Measurements from ENCODE around the gene CCDC47. TPM values are rescaled to one million over a fixed set of nuclear protein-coding genes. Genes with fewer than 3 reads are reported as not detected.

The CCDC47 gene
- total RNA-seq, 1 donor from 2014 or later: 55.9 TPM

DNA sequence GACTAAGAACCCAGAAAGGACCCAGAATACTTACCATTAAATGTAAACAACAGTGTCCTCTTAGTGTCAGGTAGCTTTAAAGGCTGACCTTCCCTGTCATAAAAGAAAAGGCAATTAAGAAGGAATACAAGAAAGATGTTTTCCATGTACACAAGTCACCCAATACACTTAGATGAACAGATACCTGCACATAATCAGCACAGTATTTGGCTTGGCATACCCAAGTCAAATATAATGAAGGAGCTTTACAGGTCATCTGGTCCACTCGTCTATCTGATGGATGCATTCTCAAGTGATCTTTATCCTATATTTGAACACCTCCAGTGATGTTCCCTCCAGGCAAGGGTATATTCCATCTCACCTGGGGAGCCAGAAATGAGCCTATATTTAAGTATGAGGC lies 20.7 kb downstream of the CCDC47 start:
- Mint-ChIP-seq H3K4me1 (no peaks in the 10 kb centered on the region), H3K27me3 (ENCODE audit: low read depth) (no peaks in the 10 kb centered on the region), H3K36me3 (peaks cover 32% of the 10 kb centered on the region), H3K4me3 (no peak overlapping the region), H3K9me3 (no peaks in the 10 kb centered on the region), H3K27ac (no peak overlapping the region)
- no peak for DNase-seq (ENCODE audit: low spot score in 2 of 2, unreplicated experiment in 2 of 2)
- TF ChIP-seq, protein P1, sequence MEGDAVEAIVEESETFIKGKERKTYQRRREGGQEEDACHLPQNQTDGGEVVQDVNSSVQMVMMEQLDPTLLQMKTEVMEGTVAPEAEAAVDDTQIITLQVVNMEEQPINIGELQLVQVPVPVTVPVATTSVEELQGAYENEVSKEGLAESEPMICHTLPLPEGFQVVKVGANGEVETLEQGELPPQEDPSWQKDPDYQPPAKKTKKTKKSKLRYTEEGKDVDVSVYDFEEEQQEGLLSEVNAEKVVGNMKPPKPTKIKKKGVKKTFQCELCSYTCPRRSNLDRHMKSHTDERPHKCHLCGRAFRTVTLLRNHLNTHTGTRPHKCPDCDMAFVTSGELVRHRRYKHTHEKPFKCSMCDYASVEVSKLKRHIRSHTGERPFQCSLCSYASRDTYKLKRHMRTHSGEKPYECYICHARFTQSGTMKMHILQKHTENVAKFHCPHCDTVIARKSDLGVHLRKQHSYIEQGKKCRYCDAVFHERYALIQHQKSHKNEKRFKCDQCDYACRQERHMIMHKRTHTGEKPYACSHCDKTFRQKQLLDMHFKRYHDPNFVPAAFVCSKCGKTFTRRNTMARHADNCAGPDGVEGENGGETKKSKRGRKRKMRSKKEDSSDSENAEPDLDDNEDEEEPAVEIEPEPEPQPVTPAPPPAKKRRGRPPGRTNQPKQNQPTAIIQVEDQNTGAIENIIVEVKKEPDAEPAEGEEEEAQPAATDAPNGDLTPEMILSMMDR (IDR thresholded peaks at IDR 0.05; ENCODE audit: unreplicated experiment): no peak

DNA sequence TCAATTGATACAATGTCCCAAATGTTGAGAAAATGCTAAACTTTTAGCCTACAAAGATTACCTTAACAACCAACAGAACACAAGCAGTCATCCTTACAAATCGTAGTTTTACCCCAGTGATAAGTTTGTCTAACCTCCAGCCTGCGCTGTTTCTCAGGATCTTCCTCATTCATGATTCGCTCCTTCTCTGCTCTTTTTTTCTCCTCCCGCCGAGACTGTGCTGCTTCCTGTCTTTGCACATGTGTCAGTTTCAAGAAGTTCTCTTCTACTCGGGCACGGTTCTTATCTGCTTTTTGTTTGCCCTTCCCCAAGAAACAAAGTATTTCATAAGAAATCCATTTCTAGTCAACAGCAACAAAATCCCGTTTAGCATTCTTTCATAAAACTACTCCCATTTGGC lies 21.6 kb downstream of the CCDC47 start:
- no peak overlapping the region for H3K27ac Mint-ChIP-seq
- H3K4me3 Mint-ChIP-seq: no peak overlapping the region
- no peak for DNase-seq (ENCODE audit: low spot score in 2 of 2, unreplicated experiment in 2 of 2)
- no peaks in the 10 kb centered on the region for H3K9me3 Mint-ChIP-seq
- H3K36me3 Mint-ChIP-seq: peaks cover 33% of the 10 kb centered on the region
- TF ChIP-seq, protein P1 (IDR thresholded peaks at IDR 0.05; ENCODE audit: unreplicated experiment): no peak
- no peaks in the 10 kb centered on the region for H3K27me3 Mint-ChIP-seq (ENCODE audit: low read depth)
- H3K4me1 Mint-ChIP-seq: no peaks in the 10 kb centered on the region

DNA sequence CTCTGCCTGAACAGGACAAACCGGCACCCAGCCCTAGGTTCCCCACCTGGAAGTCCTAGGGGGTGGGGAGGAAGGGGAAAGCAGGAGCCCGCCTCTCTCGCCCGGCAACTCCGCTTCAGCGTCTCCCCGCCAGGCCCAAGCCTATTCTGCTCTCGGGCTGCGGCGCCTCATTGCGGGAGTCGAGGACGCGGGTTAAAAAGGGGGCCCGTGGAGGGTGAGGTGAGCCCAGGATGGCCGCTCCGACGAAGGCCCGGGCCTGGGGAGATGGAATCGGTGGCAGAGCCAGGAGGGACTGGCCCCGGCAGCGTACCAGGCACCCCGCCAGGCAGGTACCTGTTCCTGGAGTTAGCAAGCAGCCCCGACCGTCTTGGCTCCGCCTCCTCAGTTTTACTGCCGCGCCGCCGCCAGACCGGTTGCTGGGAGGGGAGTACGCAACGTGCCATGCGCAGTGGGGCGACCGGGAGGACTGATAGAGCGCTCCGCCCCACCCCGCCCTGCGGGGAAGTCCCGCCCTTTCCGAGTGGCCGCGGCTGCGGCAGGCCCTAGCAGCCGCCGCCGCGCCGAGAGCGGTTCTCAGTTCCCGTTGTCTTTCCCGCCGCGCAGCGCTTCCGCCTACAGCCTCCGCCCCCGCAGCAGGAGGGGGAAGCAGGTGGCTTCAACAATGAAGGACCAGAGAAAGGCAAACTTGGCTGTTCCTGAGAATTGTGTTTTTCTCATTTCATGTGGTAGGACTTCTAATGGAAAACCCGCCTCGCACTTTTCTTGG lies 31.8 kb downstream of the CCDC47 start, which contains the start of gene STRADA:
Gene STRADA (minus strand): TSS at position 392 of the 766 bp plus-strand sequence. CDS start 13,430 bp downstream, outside the sequence.
- Mint-ChIP-seq H3K9me3 (no peaks in the 10 kb centered on the region), H3K4me3 (peak within 1 kb of the TSS; percentile 92), H3K36me3 (peaks cover 4% of the 10 kb centered on the region), H3K27me3 (ENCODE audit: low read depth) (no peaks in the 10 kb centered on the region), H3K4me1 (peaks cover 13% of the 10 kb centered on the region), H3K27ac (peak within 1 kb of the TSS; percentile 96)
- peak; percentile 98 to 99 for DNase-seq (ENCODE audit: low spot score in 2 of 2, unreplicated experiment in 2 of 2)
- TF ChIP-seq, protein P1 (IDR thresholded peaks at IDR 0.05; ENCODE audit: unreplicated experiment): no peak

DNA sequence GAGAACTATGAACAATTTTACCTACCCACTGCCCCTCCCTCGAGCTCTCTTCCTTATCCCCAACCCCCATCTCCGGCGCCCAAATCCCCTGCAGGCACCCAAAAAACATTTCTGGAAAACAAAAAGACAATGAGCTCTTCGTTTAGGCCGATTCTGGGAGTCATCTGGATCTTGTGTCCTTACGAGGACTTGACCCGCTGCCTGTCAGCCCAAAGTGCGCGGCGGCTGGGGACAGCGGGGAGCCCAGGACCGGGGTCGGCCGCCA lies 32.3 kb downstream of the CCDC47 start:
- DNase-seq (ENCODE audit: low spot score in 2 of 2, unreplicated experiment in 2 of 2): no peak
- H3K4me3 Mint-ChIP-seq: peak overlapping the region; percentile 92
- TF ChIP-seq, protein P1 (IDR thresholded peaks at IDR 0.05; ENCODE audit: unreplicated experiment): no peak
- H3K27me3 Mint-ChIP-seq (ENCODE audit: low read depth): no peaks in the 10 kb centered on the region
- peaks cover 2% of the 10 kb centered on the region for H3K36me3 Mint-ChIP-seq
- H3K4me1 Mint-ChIP-seq: peaks cover 13% of the 10 kb centered on the region
- H3K9me3 Mint-ChIP-seq: no peaks in the 10 kb centered on the region
- H3K27ac Mint-ChIP-seq: peak overlapping the region; percentile 96

DNA sequence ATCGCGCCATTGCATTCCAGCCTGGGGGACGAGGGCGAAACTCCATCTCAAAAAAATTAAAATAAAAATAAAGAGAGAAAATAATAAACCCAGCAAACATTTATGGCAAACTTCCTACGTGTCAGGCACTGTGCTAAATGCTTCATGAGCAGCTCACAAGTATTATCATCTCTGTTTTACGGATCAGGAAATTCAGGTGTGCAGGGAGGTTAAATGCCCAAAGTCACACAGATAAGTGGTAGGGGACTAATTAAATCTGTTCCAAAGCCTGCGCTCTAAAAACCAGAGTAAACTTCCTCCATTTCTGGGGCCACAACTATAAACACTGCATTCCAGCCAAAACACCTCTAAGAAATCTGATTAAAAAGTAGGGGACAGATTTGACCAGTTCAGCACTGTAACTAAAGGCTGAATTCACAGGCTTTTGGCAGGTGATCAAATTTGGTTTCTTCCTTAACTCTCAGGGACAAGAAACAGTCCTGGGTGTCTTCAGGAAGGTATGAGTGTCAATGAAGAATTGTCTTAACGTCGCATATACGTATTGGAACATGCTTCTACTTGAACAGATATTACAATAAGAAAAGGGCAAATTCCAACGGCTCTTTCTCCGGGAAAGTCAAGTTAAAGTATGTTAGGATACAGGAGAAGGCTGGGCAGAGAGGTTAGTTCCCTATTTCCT lies 32.8 kb downstream of the CCDC47 start:
- H3K9me3 Mint-ChIP-seq: no peaks in the 10 kb centered on the region
- no peaks in the 10 kb centered on the region for H3K27me3 Mint-ChIP-seq (ENCODE audit: low read depth)
- peaks cover 13% of the 10 kb centered on the region for H3K4me1 Mint-ChIP-seq
- TF ChIP-seq, protein P1 (IDR thresholded peaks at IDR 0.05; ENCODE audit: unreplicated experiment): no peak
- peaks cover 2% of the 10 kb centered on the region for H3K36me3 Mint-ChIP-seq
- H3K4me3 Mint-ChIP-seq: peak overlapping the region; percentile 92
- no peak for DNase-seq (ENCODE audit: low spot score in 2 of 2, unreplicated experiment in 2 of 2)
- peak overlapping the region; percentile 96 for H3K27ac Mint-ChIP-seq
